Mesendoderm (in vitro differentiated cells): ENCODE measurements around the gene ARAP1. TPM values are rescaled to one million over a fixed set of nuclear protein-coding genes. Genes with fewer than 3 reads are reported as not detected.

Source experiments
- DNase-seq: peaks from one replicate; pipeline ENCODE4 v3.0.0; 2013
- H2AK5ac ChIP-seq: 2 replicates; pipeline ENCODE4 v1.6.1; 2013; ENCODE audit warnings: low read length, inconsistent platforms
- H2BK120ac ChIP-seq: 2 replicates; pipeline ENCODE4 v1.6.1; 2013; ENCODE audit warnings: low read depth, mild to moderate bottlenecking, low read length, moderate library complexity, mixed read lengths
- H2BK15ac ChIP-seq: replicated peaks from 2 replicates; pipeline ENCODE4 v1.6.1; 2013; ENCODE audit warnings: low read depth, mild to moderate bottlenecking, moderate library complexity
- H2BK5ac ChIP-seq: 2 replicates; pipeline ENCODE4 v1.6.1; 2013; ENCODE audit warnings: low read length, inconsistent platforms
- H3K18ac ChIP-seq: 2 replicates; pipeline ENCODE4 v1.6.1; 2013; ENCODE audit warnings: mild to moderate bottlenecking, low read length, mixed read lengths
- H3K23ac ChIP-seq: one replicate; pipeline ENCODE4 v1.6.1; 2013; ENCODE audit warnings: low read length
- H3K27ac ChIP-seq: 2 replicates; pipeline ENCODE4 v1.5.1; 2013; ENCODE audit warnings: low read depth, mild to moderate bottlenecking, inconsistent platforms, low read length, moderate library complexity
- H3K27me3 ChIP-seq: 2 replicates; pipeline ENCODE4 v1.6.1; 2013; ENCODE audit warnings: low read length, control low read depth, mild to moderate bottlenecking, inconsistent platforms; ENCODE audit not compliant: insufficient read depth, poor library complexity
- H3K36me3 ChIP-seq: 2 replicates; pipeline ENCODE4 v1.6.1; 2013; ENCODE audit warnings: low read length, inconsistent platforms; ENCODE audit not compliant: control insufficient read depth, insufficient read depth
- H3K4ac ChIP-seq: one replicate; pipeline ENCODE4 v1.6.1; 2013; ENCODE audit warnings: low read depth, mild to moderate bottlenecking, low read length, moderate library complexity
- H3K4me1 ChIP-seq: 2 replicates; pipeline ENCODE4 v1.6.1; 2013; ENCODE audit warnings: low read depth, low read length, inconsistent platforms; ENCODE audit not compliant: control insufficient read depth
- H3K4me2 ChIP-seq: 2 replicates; pipeline ENCODE4 v1.6.1; 2013; ENCODE audit warnings: low read length
- H3K4me3 ChIP-seq: 2 replicates; pipeline ENCODE4 v1.5.1; 2013; ENCODE audit warnings: mild to moderate bottlenecking, low read length
- H3K56ac ChIP-seq: one replicate; pipeline ENCODE4 v1.6.1; 2013; ENCODE audit warnings: low read length
- H3K79me1 ChIP-seq: 2 replicates; pipeline ENCODE4 v1.6.1; 2013; ENCODE audit warnings: low read length, inconsistent platforms
- H3K79me2 ChIP-seq: 2 replicates; pipeline ENCODE4 v1.6.1; 2013; ENCODE audit warnings: mild to moderate bottlenecking, low read length; ENCODE audit not compliant: control insufficient read depth, insufficient read depth
- H3K9ac ChIP-seq: 2 replicates; pipeline ENCODE4 v1.6.1; 2013; ENCODE audit warnings: low read length, inconsistent platforms
- H4K5ac ChIP-seq: one replicate; pipeline ENCODE4 v1.6.1; 2013; ENCODE audit warnings: low read length
- H4K8ac ChIP-seq: one replicate; pipeline ENCODE4 v1.6.1; 2013; ENCODE audit warnings: low read depth, mild to moderate bottlenecking, control low read depth, low read length, moderate library complexity
- WGBS: extraction: QIAGEN DNeasy Blood & Tissue Kit; methylation state at CpG from one replicate; pipeline ENCODE4 v1.1.7; 2013; ENCODE audit warnings: low lambda C conversion rate, missing lambda C conversion rate; ENCODE audit not compliant: insufficient coverage; ENCODE audit errors: extremely low coverage; 5-methylcytosine and 5-hydroxymethylcytosine counted together
- polyA plus RNA-seq, 2 experiments: library from polyadenylated mRNA; stranded (reverse); fragments of 200-250 nt; gene quantifications; one replicate each; pipeline ENCODE4 v1.2.3, GENCODE V29; 2013

ARAP1 gene
- 29.0 TPM for polyA plus RNA-seq (2013, experiment 1 of 2)
- polyA plus RNA-seq (2013, experiment 2 of 2) = 27.5 TPM

DNA sequence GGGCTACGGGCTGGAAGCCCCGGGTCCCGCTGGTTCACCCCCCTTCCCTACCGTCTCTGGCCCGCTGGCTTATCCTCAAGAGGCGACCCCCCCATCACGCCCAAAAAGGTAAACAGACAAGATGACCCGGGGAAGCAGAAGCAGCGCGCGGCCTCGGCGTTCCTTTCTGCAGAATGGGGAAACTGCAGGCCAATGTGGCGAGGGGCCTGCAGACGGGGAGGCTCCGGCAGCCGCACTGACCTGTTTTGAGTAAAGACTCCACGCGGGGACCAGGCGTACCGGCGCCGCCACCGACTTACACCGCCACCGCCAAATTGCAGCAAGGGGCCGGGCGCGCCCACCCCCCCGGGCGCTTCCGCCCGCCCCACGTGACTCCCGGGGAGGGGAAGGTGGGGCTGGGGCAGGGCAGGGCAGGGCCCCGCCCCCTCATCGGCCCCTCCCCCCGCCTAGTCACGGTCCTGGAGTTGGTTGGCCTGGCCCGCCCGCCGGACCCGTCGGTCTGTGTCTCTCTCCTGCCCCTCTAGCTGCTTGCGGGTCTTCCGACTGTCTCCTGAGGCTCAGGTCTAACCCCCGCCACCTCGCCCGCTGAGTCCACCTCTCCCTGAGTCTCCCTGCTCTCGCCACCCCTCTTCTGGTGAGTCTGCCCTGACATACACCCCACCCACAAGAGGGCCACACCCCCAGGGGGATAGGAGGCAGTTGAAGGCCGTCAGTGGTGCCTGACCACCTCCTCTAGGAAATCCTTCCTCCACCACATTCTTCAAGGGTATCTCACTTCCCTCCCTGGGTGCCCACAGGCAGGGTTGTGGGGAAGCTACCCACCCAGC, at the start of gene ARAP1:
ARAP1 (minus strand) TSS at position 321 of the 827 bp plus-strand sequence. CDS start 25,280 bp downstream, outside the sequence.
- H3K27me3 ChIP-seq = no peaks in the 10 kb centered on the region
- H3K4me3 ChIP-seq = peak within 1 kb of the TSS; percentile 87
- H3K9ac ChIP-seq = peak within 1 kb of the TSS; percentile 93
- no peak within 1 kb of the TSS for H3K23ac ChIP-seq
- no peak within 1 kb of the TSS for H2BK15ac ChIP-seq
- H3K27ac ChIP-seq = peak within 1 kb of the TSS; percentile 52
- peaks cover 37% of the 10 kb centered on the region for H3K79me2 ChIP-seq
- H4K8ac ChIP-seq = no peak within 1 kb of the TSS
- DNase-seq = peak; percentile 91
- peak within 1 kb of the TSS; percentile 96 for H3K56ac ChIP-seq
- H3K18ac ChIP-seq = peak within 1 kb of the TSS; percentile 94
- H3K4me2 ChIP-seq = peak within 1 kb of the TSS; percentile 95
- peak within 1 kb of the TSS; percentile 75 for H3K4ac ChIP-seq
- peaks cover 8% of the 10 kb centered on the region for H3K4me1 ChIP-seq
- H3K79me1 ChIP-seq = peaks cover 31% of the 10 kb centered on the region
- peak within 1 kb of the TSS; percentile 79 for H2BK5ac ChIP-seq
- no CpG with 5 or more reads among the region's 51 CpGs for WGBS
- peak within 1 kb of the TSS; percentile 39 for H2BK120ac ChIP-seq
- H4K5ac ChIP-seq = no peak within 1 kb of the TSS
- H2AK5ac ChIP-seq = peak within 1 kb of the TSS; percentile 65
- no peaks in the 10 kb centered on the region for H3K36me3 ChIP-seq

DNA sequence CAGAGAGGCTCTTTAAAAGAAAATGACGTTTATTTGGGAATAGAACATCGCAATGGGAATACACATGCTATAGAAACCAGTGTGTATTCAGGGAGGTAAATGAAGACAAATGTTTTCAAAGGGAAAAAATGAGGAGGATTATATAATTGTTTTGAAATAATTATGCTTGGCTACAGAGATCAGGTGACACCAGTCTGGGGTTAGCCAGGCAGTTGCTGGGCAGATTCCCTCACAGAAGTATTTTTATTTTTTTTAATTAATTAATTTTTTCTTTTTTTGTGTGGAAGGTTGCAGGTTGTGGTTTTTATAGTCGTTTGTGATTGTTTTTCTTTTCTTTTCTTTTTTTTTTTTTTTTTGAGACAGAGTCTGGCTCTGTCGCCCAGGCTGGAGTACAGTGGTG, 47.2 kb upstream of the ARAP1 start:
- H3K4me2 ChIP-seq = no peak overlapping the region
- no peak for DNase-seq
- no peak overlapping the region for H3K4ac ChIP-seq
- H3K4me1 ChIP-seq = peaks cover 5% of the 10 kb centered on the region
- H3K9ac ChIP-seq = no peak overlapping the region
- no peak overlapping the region for H3K18ac ChIP-seq
- H2BK5ac ChIP-seq = no peak overlapping the region
- H3K23ac ChIP-seq = no peak overlapping the region
- no peaks in the 10 kb centered on the region for H3K27me3 ChIP-seq
- H2BK15ac ChIP-seq = no peak overlapping the region
- H3K56ac ChIP-seq = no peak overlapping the region
- no peak overlapping the region for H2BK120ac ChIP-seq
- no peak overlapping the region for H4K8ac ChIP-seq
- H2AK5ac ChIP-seq = no peak overlapping the region
- no peaks in the 10 kb centered on the region for H3K79me1 ChIP-seq
- H3K79me2 ChIP-seq = no peaks in the 10 kb centered on the region
- no peak overlapping the region for H4K5ac ChIP-seq
- no peak overlapping the region for H3K4me3 ChIP-seq
- no peaks in the 10 kb centered on the region for H3K36me3 ChIP-seq
- WGBS = no CpG with 5 or more reads among the region's 4 CpGs
- H3K27ac ChIP-seq = no peak overlapping the region

DNA sequence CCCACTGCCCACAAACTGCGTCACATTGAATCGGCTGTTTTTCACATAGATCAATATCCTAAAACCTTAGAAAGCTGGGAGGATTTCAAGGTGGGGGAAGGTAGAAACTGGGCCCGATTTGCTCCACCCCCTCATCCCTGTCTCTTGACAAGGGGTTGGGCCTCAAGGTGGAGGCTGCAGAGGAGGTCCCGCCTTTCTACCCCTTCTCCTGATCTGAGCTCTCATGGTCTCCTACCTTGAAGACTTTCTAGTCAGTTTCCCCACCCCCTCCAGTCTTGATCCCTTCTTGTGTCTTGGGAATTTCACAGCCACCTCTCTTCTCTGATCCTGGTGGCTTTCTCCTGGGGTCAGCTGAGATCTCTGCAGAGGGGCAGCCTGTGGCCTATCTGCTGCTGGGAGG, 46.2 kb upstream of the ARAP1 start:
- WGBS = no CpG with 5 or more reads among the region's 4 CpGs
- Histone ChIP-seq H3K56ac (peak overlapping the region; percentile 69), H2BK120ac (peak overlapping the region; percentile 33), H3K4me2 (no peak overlapping the region), H3K23ac (no peak overlapping the region), H3K27me3 (no peaks in the 10 kb centered on the region), H3K9ac (peak overlapping the region; percentile 49), H3K4me1 (peaks cover 5% of the 10 kb centered on the region), H3K18ac (peak overlapping the region; percentile 80), H2AK5ac (no peak overlapping the region), H2BK15ac (no peak overlapping the region), H4K8ac (no peak overlapping the region), H3K79me1 (no peaks in the 10 kb centered on the region), H3K4ac (no peak overlapping the region), H4K5ac (no peak overlapping the region), H3K79me2 (no peaks in the 10 kb centered on the region), H3K36me3 (no peaks in the 10 kb centered on the region), H3K4me3 (no peak overlapping the region), H2BK5ac (peak overlapping the region; percentile 69), H3K27ac (peak overlapping the region; percentile 82)
- peak; percentile 96 for DNase-seq

DNA sequence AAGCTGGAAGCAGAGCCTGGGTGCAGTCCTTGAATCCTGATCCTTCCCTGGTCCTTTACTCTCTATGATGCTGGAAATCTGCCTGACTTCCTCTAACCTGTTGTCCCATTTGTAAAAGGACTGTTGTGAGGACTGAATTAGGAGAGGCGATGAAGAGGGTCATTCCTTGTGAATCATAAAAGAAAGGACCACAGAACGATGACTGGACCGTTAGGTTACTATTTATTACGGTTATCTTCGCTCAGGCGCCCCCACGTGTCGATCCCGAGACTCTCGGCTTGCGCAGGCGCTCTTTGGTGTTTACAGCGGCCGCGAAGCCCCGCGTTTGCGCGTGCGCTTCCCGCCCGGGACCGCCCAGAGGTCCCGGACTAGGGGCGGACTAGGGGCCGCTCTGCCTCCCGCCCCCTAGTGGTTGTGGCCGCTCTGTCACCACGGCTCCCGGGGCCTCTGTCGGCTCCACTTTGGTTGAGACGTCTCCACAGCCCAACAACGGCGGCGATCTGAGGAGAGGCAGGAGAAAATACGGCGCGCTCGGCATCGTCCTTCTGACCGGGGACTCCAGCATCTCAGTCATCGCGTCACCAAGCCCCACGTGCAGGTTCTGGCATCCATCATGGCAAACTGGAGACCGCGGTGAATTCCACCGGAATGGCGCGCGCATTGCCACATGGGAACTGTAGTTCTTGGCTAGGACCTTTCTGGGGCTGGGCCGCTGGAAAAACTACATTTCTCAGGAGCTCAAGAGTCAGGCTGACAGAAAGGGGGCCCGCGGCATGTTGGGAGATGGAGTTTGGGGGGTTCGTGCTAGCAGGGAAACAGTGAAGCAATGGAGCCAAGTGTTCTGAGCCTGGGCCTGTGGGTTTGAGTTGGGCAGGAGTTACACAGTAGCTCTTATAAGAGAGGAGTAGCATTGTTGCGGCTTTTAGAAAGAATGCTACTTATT, 41.5 kb upstream of the ARAP1 start, which contains the start of gene STARD10:
STARD10 (minus strand) TSS at position 623 of the 943 bp plus-strand sequence. CDS start 12,866 bp downstream, outside the sequence.
- peak within 1 kb of the TSS; percentile 99 for H3K56ac ChIP-seq
- H2BK120ac ChIP-seq = no peak within 1 kb of the TSS
- no peak within 1 kb of the TSS for H4K5ac ChIP-seq
- H4K8ac ChIP-seq = no peak within 1 kb of the TSS
- no peak within 1 kb of the TSS for H3K27ac ChIP-seq
- no peaks in the 10 kb centered on the region for H3K27me3 ChIP-seq
- H3K79me1 ChIP-seq = no peaks in the 10 kb centered on the region
- no peak within 1 kb of the TSS for H2BK15ac ChIP-seq
- no peak within 1 kb of the TSS for H3K4ac ChIP-seq
- no peaks in the 10 kb centered on the region for H3K36me3 ChIP-seq
- H3K79me2 ChIP-seq = no peaks in the 10 kb centered on the region
- no peak within 1 kb of the TSS for H2BK5ac ChIP-seq
- peak within 1 kb of the TSS; percentile 82 for H3K9ac ChIP-seq
- H3K4me1 ChIP-seq = peaks cover 5% of the 10 kb centered on the region
- DNase-seq = peak; percentile 96
- peak within 1 kb of the TSS; percentile 67 for H3K4me2 ChIP-seq
- no peak within 1 kb of the TSS for H2AK5ac ChIP-seq
- no CpG with 5 or more reads among the region's 55 CpGs for WGBS
- peak within 1 kb of the TSS; percentile 43 for H3K18ac ChIP-seq
- no peak within 1 kb of the TSS for H3K23ac ChIP-seq
- peak within 1 kb of the TSS; percentile 79 for H3K4me3 ChIP-seq

DNA sequence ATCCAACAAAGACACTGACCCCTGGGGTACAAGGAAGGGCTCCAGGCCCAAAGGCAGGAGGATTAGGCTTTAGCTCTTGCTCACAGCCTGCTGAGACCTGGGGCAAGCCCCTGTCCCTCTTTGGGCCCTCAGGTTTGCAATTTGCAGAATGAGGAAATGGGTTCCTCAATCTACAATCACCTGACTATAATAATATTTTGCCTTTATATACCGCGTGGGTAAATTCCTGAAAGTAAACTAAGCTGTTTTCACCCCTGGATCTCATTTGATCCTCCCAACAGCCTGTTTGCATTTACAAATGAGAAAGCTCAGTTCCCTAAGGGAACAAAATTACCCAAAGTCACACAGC, 40.8 kb upstream of the ARAP1 start:
- no peak overlapping the region for H3K27ac ChIP-seq

More for the DNA sequence above, 40.8 kb upstream of the ARAP1 start:
- Histone ChIP-seq H2BK15ac (no peak overlapping the region), H3K36me3 (no peaks in the 10 kb centered on the region), H3K56ac (no peak overlapping the region), H3K4me1 (peaks cover 3% of the 10 kb centered on the region), H3K4ac (no peak overlapping the region), H2AK5ac (no peak overlapping the region), H3K9ac (peak overlapping the region; percentile 21), H4K8ac (no peak overlapping the region), H4K5ac (no peak overlapping the region), H3K79me1 (no peaks in the 10 kb centered on the region), H2BK120ac (no peak overlapping the region), H3K4me3 (no peak overlapping the region), H3K4me2 (no peak overlapping the region), H2BK5ac (no peak overlapping the region), H3K79me2 (no peaks in the 10 kb centered on the region), H3K23ac (no peak overlapping the region), H3K18ac (no peak overlapping the region), H3K27me3 (no peaks in the 10 kb centered on the region)
- no peak for DNase-seq
- WGBS = no CpG with 5 or more reads among the region's 2 CpGs
